Measurements from ENCODE around the gene LSM12.
A peak's percentile ranks its signal among the peaks of the same experiment; 100 is the strongest.

Gene LSM12

DNA sequence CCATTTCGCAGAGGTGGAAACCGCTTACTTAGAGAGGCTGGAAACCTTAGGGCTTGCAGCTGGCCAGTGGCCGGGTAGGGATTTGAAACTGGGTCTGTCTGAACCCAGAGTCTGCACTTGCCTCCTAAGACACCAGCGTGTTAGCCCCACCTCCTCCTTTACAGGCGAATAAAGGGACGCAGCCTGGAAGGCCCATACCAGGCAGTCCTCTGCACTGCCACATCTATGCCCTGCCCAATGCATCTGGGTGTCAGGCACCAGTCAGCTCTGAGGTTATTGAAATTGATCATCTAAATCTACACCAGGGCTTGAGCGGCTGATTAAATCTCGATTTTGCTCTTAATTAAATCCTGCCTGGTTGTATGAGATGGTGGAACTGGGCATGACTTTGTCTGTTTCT lies 82.0 kb downstream of the LSM12 start:
- H3K27ac ChIP-seq (ENCODE audit: low read length) = no peak overlapping the region
- no peaks in the 10 kb centered on the region for H3K36me3 ChIP-seq (ENCODE audit: insufficient read depth, low read depth, low read length)
- H3K9ac ChIP-seq (ENCODE audit: low read depth, low read length) = peak overlapping the region; percentile 53; the same call in 1 of the 2 replicates
- H3K4me1 ChIP-seq (ENCODE audit: insufficient read depth, low read length) = 0 out of 2 replicates have a peak, but pooled peaks cover 2% of the 10 kb centered on the region
- no peaks in the 10 kb centered on the region for H3K9me3 ChIP-seq (ENCODE audit: insufficient read depth, low read depth, low read length)
- H3K27me3 ChIP-seq (ENCODE audit: insufficient read depth, low read length) = peaks cover 44% of the 10 kb centered on the region
- peak overlapping the region; percentile 70 for H3K4me3 ChIP-seq (ENCODE audit: low read length)
